Measurements from ENCODE around the gene PIP4K2B.

- TF ChIP-seq CTCF (IDR thresholded peaks at IDR 0.05) = no peak
- TF ChIP-seq POLR2A (IDR thresholded peaks at IDR 0.05) = no peak
Measured at GRCh38 chr17:38779965-38780752, 19.2 kb downstream of the PIP4K2B start.
